HepG2 (cell line): Measurements from ENCODE around the gene GDE1. TPM values are rescaled to one million over a fixed set of nuclear protein-coding genes. Genes with fewer than 3 reads are reported as not detected.

Source experiments
- ATAC-seq: fragments of 200-7000 bp; cut with Tn5 transposase; 3 replicates; pipeline ENCODE4 v1.9.1; 2020; ENCODE audit warnings: mild to moderate bottlenecking, moderate library complexity
- BruUV-seq: library from RNA; stranded (reverse); fragments of 400-500 nt; replicated peaks from 2 replicates; lab custom pipeline; 2021; lab: Mats Ljungman, UMichigan
- CTCF ChIA-PET: fragments of 300-600 bp; formaldehyde crosslinking; extraction: SDS; loops from one replicate; lab custom pipeline; 2021; ENCODE audit warnings: low total read pairs, inconsistent platforms, low intra/inter-chr PET ratio; lab: Yijun Ruan, JAX
- POLR2A ChIA-PET: fragments of 350-600 bp; sonication (Branson Sonifier 250); formaldehyde crosslinking; loops from one replicate; lab custom pipeline; 2020; ENCODE audit warnings: antibody characterized with exemption, inconsistent platforms; lab: Yijun Ruan, JAX
- DNase-seq: peaks from one replicate; pipeline ENCODE4 v3.0.0-alpha.2; 2015; ENCODE audit warnings: low spot score
- FAIRE-seq: peaks from 3 replicates; lab custom pipeline; 2011; peaks lifted over from hg19 to GRCh38; lab: Jason Lieb, UNC
- H2AFZ ChIP-seq: one replicate; pipeline ENCODE4 v1.6.1; 2011; ENCODE audit warnings: low read length, inconsistent platforms
- H3K27ac ChIP-seq: fragments of 300-600 bp; 3 replicates; pipeline ENCODE4 v1.8.0; 2011; ENCODE audit warnings: mixed run types, mild to moderate bottlenecking, mixed read lengths, low read length, inconsistent platforms; ENCODE audit not compliant: insufficient read depth; ENCODE audit errors: extremely low read length
- H3K27me3 ChIP-seq, 2 experiments: fragments of 200-600 bp in 1 of 2; 2 replicates in 1 of 2; 3 replicates in 1 of 2; pipeline versions ENCODE4 v1.6.0 to v1.8.0; 2011; ENCODE audit warnings: low read length in 2 of 2, mild to moderate bottlenecking in 2 of 2, moderate library complexity in 2 of 2, inconsistent platforms in 1 of 2; ENCODE audit not compliant: insufficient read depth in 2 of 2, control insufficient read depth in 1 of 2
- H3K36me3 ChIP-seq, 2 experiments: fragments of 200-600 bp in 1 of 2; replicated peaks in 1 of 2; 2 replicates in 1 of 2; 3 replicates in 1 of 2; pipeline versions ENCODE4 v1.5.1 to v1.8.0; 2011; ENCODE audit warnings: low read length in 2 of 2, inconsistent platforms in 1 of 2; ENCODE audit not compliant: insufficient read depth in 2 of 2, control insufficient read depth in 1 of 2
- H3K4me1 ChIP-seq: 2 replicates; pipeline ENCODE4 v1.5.1; 2012; ENCODE audit warnings: low read length, inconsistent platforms; ENCODE audit not compliant: insufficient read depth
- H3K4me2 ChIP-seq: 2 replicates; pipeline ENCODE4 v1.6.0; 2011; ENCODE audit warnings: low read depth, low read length, inconsistent platforms
- H3K4me3 ChIP-seq, 3 experiments: fragments of 200-600 bp in 1 of 3; sonication (generic), shearing (Covaris generic) in 1 of 3; replicated peaks in 1 of 3; 2 replicates each; pipeline ENCODE4 v1.5.1; 2011 to 2016; ENCODE audit warnings: low read length in 3 of 3, inconsistent platforms in 2 of 3, low read depth in 2 of 3, mild to moderate bottlenecking in 2 of 3, control low read depth in 1 of 3, mixed read lengths in 1 of 3; ENCODE audit not compliant: insufficient read depth in 1 of 3
- H3K79me2 ChIP-seq: one replicate; pipeline ENCODE4 v1.6.1; 2011; ENCODE audit warnings: low read length, inconsistent platforms; ENCODE audit not compliant: insufficient read depth
- H3K9ac ChIP-seq: 2 replicates; pipeline ENCODE4 v1.6.0; 2011; ENCODE audit warnings: mild to moderate bottlenecking, low read depth, low read length, inconsistent platforms; ENCODE audit not compliant: insufficient read depth
- H3K9me3 ChIP-seq: 2 replicates; pipeline ENCODE4 v1.5.1; 2012; ENCODE audit warnings: mild to moderate bottlenecking, low read length
- H4K20me1 ChIP-seq: 2 replicates; pipeline ENCODE4 v1.6.0; 2011; ENCODE audit warnings: inconsistent platforms, mild to moderate bottlenecking, low read length, moderate library complexity; ENCODE audit not compliant: insufficient read depth
- AHDC1 ChIP-seq: sonication (generic); formaldehyde crosslinking; IDR thresholded peaks from 2 replicates; pipeline ENCODE4 v1.5.1; 2020; ENCODE audit warnings: mild to moderate bottlenecking, missing genetic modification reagents, borderline replicate concordance
- FOXK2 ChIP-seq: fragments of 450-650 bp; IDR thresholded peaks from 2 replicates; pipeline ENCODE4 v1.6.1; 2016
- FOXO4 ChIP-seq: sonication (generic); formaldehyde crosslinking; conservative IDR thresholded peaks from 2 replicates; pipeline ENCODE4 v1.8.1; 2023; ENCODE audit warnings: missing genetic modification reagents
- FOXP1 ChIP-seq, 2 experiments: fragments of 450-650 bp in 1 of 2; IDR thresholded peaks; 2 replicates each; pipeline ENCODE4 v1.6.1; 2017 to 2018; ENCODE audit warnings: antibody characterized with exemption in 1 of 2
- PAXIP1 ChIP-seq: sonication (generic); formaldehyde crosslinking; conservative IDR thresholded peaks from 2 replicates; pipeline ENCODE4 v1.4.0; 2020; ENCODE audit warnings: mild to moderate bottlenecking, missing genetic modification reagents, moderate library complexity
- POGZ ChIP-seq: sonication (generic); formaldehyde crosslinking; IDR thresholded peaks from 2 replicates; pipeline ENCODE4 v1.4.0; 2020; ENCODE audit warnings: mild to moderate bottlenecking, missing genetic modification reagents
- TFDP1 ChIP-seq: IDR thresholded peaks from 2 replicates; pipeline ENCODE4 v1.6.1; 2016; ENCODE audit warnings: missing compliant biosample characterization, missing genetic modification reagents, borderline replicate concordance
- ZNF30 ChIP-seq: sonication (generic); formaldehyde crosslinking; IDR thresholded peaks from 2 replicates; pipeline ENCODE4 v1.5.0; 2020; ENCODE audit warnings: mild to moderate bottlenecking, missing genetic modification reagents
- ZNF326 ChIP-seq: sonication (generic); formaldehyde crosslinking; IDR thresholded peaks from 2 replicates; pipeline ENCODE4 v1.4.0; 2020; ENCODE audit warnings: missing genetic modification reagents, borderline replicate concordance
- ZNF446 ChIP-seq: sonication (generic); formaldehyde crosslinking; IDR thresholded peaks from 2 replicates; pipeline ENCODE4 v1.5.0; 2020; ENCODE audit warnings: mild to moderate bottlenecking, missing genetic modification reagents
- ZNF562 ChIP-seq: sonication (generic); formaldehyde crosslinking; IDR thresholded peaks from 2 replicates; pipeline ENCODE4 v1.8.0; 2022; ENCODE audit warnings: missing genetic modification reagents, borderline replicate concordance
- ZZZ3 ChIP-seq: sonication (generic); formaldehyde crosslinking; IDR thresholded peaks from 2 replicates; pipeline ENCODE4 v1.4.0; 2020; ENCODE audit warnings: missing genetic modification reagents, mild to moderate bottlenecking, borderline replicate concordance
- WGBS: methylation state at CpG from one replicate; pipeline ENCODE4 v1.1.6; 2017; ENCODE audit warnings: low lambda C conversion rate; 5-methylcytosine and 5-hydroxymethylcytosine counted together
- in situ Hi-C: cut with HindIII; loops from 2 replicates; pipeline ENCODE4 v1.10.0; 2017; ENCODE audit warnings: low pct_unique_long_range_greater_than_20kb; ENCODE audit not compliant: extremely low pct_ligation_motif_present
- intact Hi-C: fragments of 100-400 bp; cut with micrococcal nuclease; formaldehyde crosslinking; loops from one replicate; pipeline ENCODE4 v1.10.0; 2022; ENCODE audit not compliant: unreplicated experiment
- polyA plus RNA-seq, 8 experiments: library from polyadenylated mRNA; depleted of rRNA in 3 of 8; stranded (reverse) in 7 of 8; unstranded in 1 of 8; fragments of >200 nt; fragmentation: Illumina TruSeq in 4 of 8; extraction: Trizol in 4 of 8; gene quantifications; 2 replicates each; pipeline versions ENCODE4 v1.2.1 to v1.2.3, GENCODE V29; 2011 to 2016; ENCODE audit warnings: low read depth in 4 of 8, missing spikeins in 1 of 8, mixed read lengths in 1 of 8; ENCODE audit not compliant: insufficient read depth in 1 of 8
- total RNA-seq, 5 experiments: library from RNA; depleted of rRNA; stranded (reverse); fragments of >200 nt; fragmentation: Illumina TruSeq; extraction: Trizol; gene quantifications; 2 replicates each; pipeline ENCODE4 v1.2.3, GENCODE V29; 2016; ENCODE audit warnings: low read depth in 1 of 5

Gene GDE1
- total and polyA plus RNA-seq, 2 of the 13 experiments (the other 11 are each of a cell fraction or from before 2014, with no cell fraction given) = 35.9 to 59.0 TPM

- Histone ChIP-seq H3K27ac (no peak overlapping the region), H3K27me3 (no peaks in the 10 kb centered on the region), H3K4me1 (no peaks in the 10 kb centered on the region), H4K20me1 (no peaks in the 10 kb centered on the region), H3K9me3 (no peaks in the 10 kb centered on the region), H3K79me2 (no peaks in the 10 kb centered on the region), H3K36me3 (peaks cover 22 to 67% of the 10 kb centered on the region in 2 experiments), H2AFZ (no peak overlapping the region), H3K4me2 (no peak overlapping the region), H3K9ac (no peak overlapping the region), H3K4me3 (no peak overlapping the region)
- in situ Hi-C loops (loop anchor here (10.0 kb wide), 1 partner anchor 282 kb away; no protein-coding TSS in a partner anchor), intact Hi-C loops (no loop called here)
- 98% methylated on average over 4 of the region's 4 CpGs for WGBS
- ChIA-PET CTCF (no interaction called here), POLR2A (no interaction called here)
- ATAC-seq = no peak
- FAIRE-seq = no peak
- BruUV-seq = no TSS peak
- no peak for DNase-seq
- TF ChIP-seq FOXP1 (IDR thresholded peaks at IDR 0.05) = no peak
- no peak for TF ChIP-seq FOXP1 (CRISPR knock-in tag; IDR thresholded peaks at IDR 0.05)
- no peak for TF ChIP-seq ZNF326 (CRISPR knock-in tag)
- TF ChIP-seq AHDC1 (CRISPR knock-in tag) = no peak
- no peak for TF ChIP-seq ZNF562 (CRISPR knock-in tag)
- no peak for TF ChIP-seq ZNF446 (CRISPR knock-in tag)
- no peak for TF ChIP-seq POGZ (CRISPR knock-in tag)
- TF ChIP-seq TFDP1 (CRISPR knock-in tag) = no peak
- no peak for TF ChIP-seq ZNF30 (CRISPR knock-in tag)
- TF ChIP-seq ZZZ3 (CRISPR knock-in tag) = no peak
- no peak for TF ChIP-seq FOXK2
- TF ChIP-seq PAXIP1 (CRISPR knock-in tag) = no peak
- no peak for TF ChIP-seq FOXO4
These were observed 14.9 kb downstream of the GDE1 start for GRCh38 chr16:19506965-19507364.
